ENCODE results near the gene SLC38A6. TPM values are rescaled to one million over a fixed set of nuclear protein-coding genes. Genes with fewer than 3 reads are reported as not detected.

SLC38A6 gene
- total and polyA plus RNA-seq, 2 experiments from 2014 or later: 11.9 to 23.2 TPM

- Mint-ChIP-seq H3K4me3 (no peak overlapping the region), H3K9me3 (peaks cover 12% of the 10 kb centered on the region), H3K36me3 (ENCODE audit: low read depth) (peaks cover 14% of the 10 kb centered on the region), H3K27ac (no peak overlapping the region), H3K4me1 (peaks cover 7% of the 10 kb centered on the region), H3K27me3 (ENCODE audit: insufficient read depth, low read depth, poor library complexity) (peaks cover 4% of the 10 kb centered on the region)
- no peaks in the 10 kb centered on the region for H3K9me2 ChIP-seq (ENCODE audit: insufficient read depth)
- H3K4me2 ChIP-seq: no peak overlapping the region
- no peaks in the 10 kb centered on the region for H3K79me2 ChIP-seq (replicated peaks; ENCODE audit: insufficient read depth)
- 0 out of 2 replicates have a peak, but pooled peaks cover 3% of the 10 kb centered on the region for H3K4me1 ChIP-seq (ENCODE audit: insufficient read depth)
- no peak overlapping the region for H3K4me3 ChIP-seq
- no peaks in the 10 kb centered on the region for H4K20me1 ChIP-seq (replicated peaks; ENCODE audit: insufficient read depth)
- TF ChIP-seq CREB1 (CRISPR knock-in tag; IDR thresholded peaks at IDR 0.05; ENCODE audit: low read depth): no peak
- no peak for TF ChIP-seq CTCF (conservative IDR thresholded peaks at IDR 0.05; ENCODE audit: low read depth in 2 of 2)
- no peak for TF ChIP-seq POLR2AphosphoS5 (IDR thresholded peaks at IDR 0.05; ENCODE audit: low read depth)
- no peak for TF ChIP-seq NANOG (IDR thresholded peaks at IDR 0.05; ENCODE audit: borderline replicate concordance)
- no peak for TF ChIP-seq STAT1 (IDR thresholded peaks at IDR 0.05; ENCODE audit: unreplicated experiment)
- no peak for TF ChIP-seq ETS1 (IDR thresholded peaks at IDR 0.05)
- TF ChIP-seq EZH2 (IDR thresholded peaks at IDR 0.05; ENCODE audit: low read depth, unreplicated experiment): no peak
- TF ChIP-seq EZH2phosphoT487 (IDR thresholded peaks at IDR 0.05; ENCODE audit: unreplicated experiment): no peak
- no peak for TF ChIP-seq ZNF462 (CRISPR knock-in tag; IDR thresholded peaks at IDR 0.05)
- no peak for TF ChIP-seq ZNF114 (CRISPR knock-in tag; IDR thresholded peaks at IDR 0.05)
- TF ChIP-seq JUNB (IDR thresholded peaks at IDR 0.05; ENCODE audit: unreplicated experiment): no peak
- H3K27me3 ChIP-seq (ENCODE audit: insufficient read depth): no peaks in the 10 kb centered on the region
- H2AFZ ChIP-seq: no peak overlapping the region
- H3K36me3 ChIP-seq (ENCODE audit: insufficient read depth): no peaks in the 10 kb centered on the region; the same call in 1 of the 2 replicates
- H3F3A ChIP-seq (replicated peaks; ENCODE audit: low read depth): no peaks in the 10 kb centered on the region
- DNase-seq (ENCODE audit: low spot score): no peak
- ATAC-seq: no peak
- H3K27ac ChIP-seq (ENCODE audit: low read depth): no peak overlapping the region
Observed at GRCh38 chr14:61064856-61065255, 83.8 kb downstream of the SLC38A6 start.
